Measurements from ENCODE around the gene HEMK1. TPM values are rescaled to one million over a fixed set of nuclear protein-coding genes. Genes with fewer than 3 reads are reported as not detected.

The HEMK1 gene
- total and polyA plus RNA-seq, 7 donors = 5.0 to 17.7 (median 9.6) TPM

GRCh38 chr3:50600841-50601591 lies 31.7 kb downstream of the HEMK1 start:
- peaks cover 0 to 56% (median 45%) of the 10 kb centered on the region in 4 donors for H3K4me1 ChIP-seq
- no peak for TF ChIP-seq POLR2A (IDR thresholded peaks at IDR 0.05)
- peak in 2 of 4 donors; percentile 42 to 94 for TF ChIP-seq EP300 (IDR thresholded peaks at IDR 0.05)
- TF ChIP-seq POLR2AphosphoS5 (IDR thresholded peaks at IDR 0.05) = peak; percentile 68 to 90 (median 82)
- no peak for TF ChIP-seq CTCF (IDR thresholded peaks at IDR 0.05)

GRCh38 chr3:50602595-50603191 lies 33.4 kb downstream of the HEMK1 start:
- Histone ChIP-seq H3K4me1 (peaks cover 0 to 56% (median 45%) of the 10 kb centered on the region in 4 donors), H3K9me3 (no peaks in the 10 kb centered on the region), H3K36me3 (peaks cover 0 to 17% (median 12%) of the 10 kb centered on the region in 4 donors), H3K27ac (peak overlapping the region; percentile 89 to 98 (median 96)), H3K27me3 (no peaks in the 10 kb centered on the region), H3K4me3 (no peak overlapping the region)
- 43 to 68% methylated on average over 9 of the region's 9 CpGs for WGBS, 2 donors
- TF ChIP-seq POLR2AphosphoS5 (IDR thresholded peaks at IDR 0.05) (no peak), EP300 (IDR thresholded peaks at IDR 0.05) (no peak), CTCF (IDR thresholded peaks at IDR 0.05) (no peak), POLR2A (IDR thresholded peaks at IDR 0.05) (no peak)
- intact Hi-C loops (cut with DNase I) = no loop called here
- DNase-seq = no peak

More at GRCh38 chr3:50600841-50601591, 31.7 kb downstream of the HEMK1 start:
- DNase-seq = peak; percentile 99
- H3K27ac ChIP-seq = peak overlapping the region; percentile 89 to 98 (median 96)
- H3K36me3 ChIP-seq = peaks cover 0 to 4% (median 2%) of the 10 kb centered on the region in 4 donors
- H3K9me3 ChIP-seq = no peaks in the 10 kb centered on the region
- WGBS, 2 donors = 1 to 2% methylated on average over 14 of the region's 14 CpGs
- H3K27me3 ChIP-seq = no peaks in the 10 kb centered on the region
- H3K4me3 ChIP-seq = peak overlapping the region in 2 of 4 donors; percentile 22 to 24
- intact Hi-C loops (cut with DNase I) = loop anchor here (1.0 kb wide), 1 partner anchor 32 kb away; the partner anchor contains the start of gene HEMK1

- H3K4me1 ChIP-seq = peaks cover 0 to 50% (median 41%) of the 10 kb centered on the region in 4 donors
These were observed 34.2 kb downstream of the HEMK1 start for GRCh38 chr3:50603261-50604109.

More at GRCh38 chr3:50603261-50604109, 34.2 kb downstream of the HEMK1 start:
- Histone ChIP-seq H3K9me3 (no peaks in the 10 kb centered on the region), H3K36me3 (peaks cover 0 to 25% (median 13%) of the 10 kb centered on the region in 4 donors), H3K4me3 (no peak overlapping the region), H3K27me3 (no peaks in the 10 kb centered on the region), H3K27ac (peak overlapping the region; percentile 89 to 98 (median 96))
- 65 to 67% methylated on average over 4 of the region's 4 CpGs for WGBS, 2 donors
- intact Hi-C loops (cut with DNase I) = no loop called here
- DNase-seq = no peak
- TF ChIP-seq POLR2AphosphoS5 (IDR thresholded peaks at IDR 0.05) = no peak
- TF ChIP-seq CTCF (IDR thresholded peaks at IDR 0.05) = no peak
- no peak for TF ChIP-seq POLR2A (IDR thresholded peaks at IDR 0.05)
- no peak for TF ChIP-seq EP300 (IDR thresholded peaks at IDR 0.05)
